ENCODE results near the gene UBXN10. TPM values are rescaled to one million over a fixed set of nuclear protein-coding genes. Genes with fewer than 3 reads are reported as not detected.

UBXN10 gene
- total RNA-seq, 4 donors from 2014 or later = 1.2 to 11.3 (median 3.3) TPM

DNA sequence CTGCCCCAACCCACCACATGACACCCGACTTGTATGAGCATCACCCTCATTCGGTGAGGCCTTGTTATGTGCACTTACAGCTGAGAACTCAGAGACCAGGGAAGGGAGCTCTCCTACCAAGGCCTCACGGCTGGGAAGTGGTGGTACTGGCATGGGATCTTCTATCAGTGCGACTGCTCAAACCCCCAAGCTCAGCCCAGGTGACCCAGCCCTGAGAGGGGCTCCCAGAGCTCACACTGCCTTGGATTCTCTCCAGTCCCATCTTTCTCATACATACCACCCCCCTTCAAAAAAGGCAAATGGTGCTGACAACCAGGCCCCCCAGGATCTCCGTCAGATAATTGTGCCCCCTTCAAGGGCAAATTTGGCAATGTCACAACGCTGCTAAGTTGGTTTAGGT, 47.5 kb upstream of the UBXN10 start:
- no peaks in the 10 kb centered on the region for H3K4me1 ChIP-seq
- TF ChIP-seq CTCF (IDR thresholded peaks at IDR 0.05) (no peak), POLR2A (IDR thresholded peaks at IDR 0.05) (no peak)
- H3K9me3 ChIP-seq = no peaks in the 10 kb centered on the region
- H3K27ac ChIP-seq = no peak overlapping the region
- no peaks in the 10 kb centered on the region for H3K27me3 ChIP-seq
- H3K36me3 ChIP-seq = no peaks in the 10 kb centered on the region
- intact Hi-C loops (cut with DNase I; ENCODE audit: low total_unique reads) = no loop called here
- DNase-seq = no peak
- no peak overlapping the region for H3K4me3 ChIP-seq

- Histone ChIP-seq H3K9me3 (no peaks in the 10 kb centered on the region), H3K4me3 (no peak within 1 kb of the TSS), H3K27ac (no peak within 1 kb of the TSS), H3K4me1 (no peaks in the 10 kb centered on the region), H3K36me3 (no peaks in the 10 kb centered on the region), H3K27me3 (no peaks in the 10 kb centered on the region)
- no peak for TF ChIP-seq POLR2A (IDR thresholded peaks at IDR 0.05)
- no peak for TF ChIP-seq CTCF (IDR thresholded peaks at IDR 0.05)
- DNase-seq = no peak
- intact Hi-C loops (cut with DNase I; ENCODE audit: low total_unique reads) = no loop called here
Observed at GRCh38 chr1:20138961-20139550, 46.8 kb upstream of the UBXN10 start, which contains the start of gene PLA2G2F. TSS of gene PLA2G2F (plus strand) at chr1:20139323. CDS start at chr1:20139428, 105 bp downstream.

GRCh38 chr1:20139776-20140612, 45.9 kb upstream of the UBXN10 start:
- no peaks in the 10 kb centered on the region for H3K4me1 ChIP-seq
- TF ChIP-seq CTCF (IDR thresholded peaks at IDR 0.05) (no peak), POLR2A (IDR thresholded peaks at IDR 0.05) (no peak)
- H3K9me3 ChIP-seq = no peaks in the 10 kb centered on the region
- intact Hi-C loops (cut with DNase I; ENCODE audit: low total_unique reads) = no loop called here
- H3K27me3 ChIP-seq = no peaks in the 10 kb centered on the region
- no peak overlapping the region for H3K4me3 ChIP-seq
- no peak overlapping the region for H3K27ac ChIP-seq
- no peaks in the 10 kb centered on the region for H3K36me3 ChIP-seq
- DNase-seq = no peak

DNA sequence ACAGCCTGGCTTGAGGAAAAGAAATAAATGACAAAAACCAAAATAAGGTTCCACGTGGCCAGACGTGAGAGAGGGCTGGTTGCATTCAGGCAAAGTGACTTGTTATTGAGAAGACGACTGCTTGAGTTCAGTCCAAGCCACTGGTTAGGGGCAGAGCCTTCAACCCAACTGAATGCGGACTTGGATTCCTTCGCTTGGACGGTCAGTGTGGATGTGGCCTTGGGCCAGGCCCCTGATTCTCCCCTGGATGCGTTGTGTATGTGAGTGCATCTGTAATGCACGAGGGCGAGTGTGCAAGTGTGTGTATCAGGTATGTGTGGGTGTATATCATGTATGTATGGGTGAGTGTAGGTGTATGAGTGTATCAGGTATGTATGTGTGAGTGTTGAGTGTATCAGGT, 44.9 kb upstream of the UBXN10 start:
- intact Hi-C loops (cut with DNase I; ENCODE audit: low total_unique reads) = no loop called here

More for the DNA sequence above, 44.9 kb upstream of the UBXN10 start:
- TF ChIP-seq POLR2A (IDR thresholded peaks at IDR 0.05) = no peak
- no peak for TF ChIP-seq CTCF (IDR thresholded peaks at IDR 0.05)
- Histone ChIP-seq H3K9me3 (no peaks in the 10 kb centered on the region), H3K4me1 (no peaks in the 10 kb centered on the region), H3K27ac (no peak overlapping the region), H3K27me3 (no peaks in the 10 kb centered on the region), H3K4me3 (no peak overlapping the region), H3K36me3 (no peaks in the 10 kb centered on the region)
- no peak for DNase-seq

All from uterus (tissue), 4 donors.